Measurements from ENCODE around the gene TTC7B.

The TTC7B gene

DNA sequence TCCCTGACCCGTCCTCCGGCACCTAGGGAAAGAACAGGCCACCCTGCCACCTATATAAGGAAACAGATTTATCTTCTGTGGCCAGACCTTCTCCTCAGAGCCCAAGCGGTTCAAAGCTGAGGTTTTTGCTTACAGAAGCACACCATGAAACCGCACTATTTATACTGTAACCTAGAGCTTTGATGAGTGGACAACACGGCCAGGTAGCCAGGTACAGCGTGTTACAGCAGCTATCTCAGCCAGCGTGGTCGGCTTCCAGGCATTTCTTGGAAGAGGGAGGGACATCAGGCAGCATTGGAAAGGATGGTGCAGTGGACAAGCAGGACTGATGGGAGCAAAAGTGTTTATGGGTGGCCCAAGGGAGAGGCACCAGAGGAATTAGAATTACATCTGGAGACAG, 34.4 kb downstream of the TTC7B start:
- TF ChIP-seq POLR2AphosphoS5 (IDR thresholded peaks at IDR 0.05; ENCODE audit: low read depth, low read length) (no peak), TAF1 (IDR thresholded peaks at IDR 0.05; ENCODE audit: borderline replicate concordance, low read depth, low read length) (no peak), POLR2A (IDR thresholded peaks at IDR 0.05; ENCODE audit: low read depth, low read length) (no peak)
- FAIRE-seq, result no peak
- DNase-seq (ENCODE audit: insufficient read length), result no peak

DNA sequence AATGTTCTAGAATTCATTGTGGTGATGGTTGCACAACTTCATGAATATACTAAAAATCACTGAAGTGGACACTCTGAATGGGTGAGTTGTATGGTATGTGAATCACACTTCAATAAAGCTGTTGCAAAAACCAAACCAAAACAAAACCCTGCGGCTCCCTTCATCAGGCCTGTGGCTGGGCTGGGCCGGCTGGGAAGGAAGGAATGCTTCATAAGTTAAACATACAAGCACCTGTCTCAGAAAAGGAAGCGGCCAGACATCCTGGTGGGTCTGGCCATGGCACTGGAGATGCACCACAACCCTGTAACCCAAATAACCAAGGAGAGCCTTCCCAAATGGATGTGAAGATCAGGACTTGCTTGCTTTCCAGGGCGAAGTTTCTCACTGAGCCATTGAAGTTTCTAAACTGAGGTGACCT, 34.9 kb downstream of the TTC7B start:
- DNase-seq (ENCODE audit: insufficient read length), result no peak
- no peak for FAIRE-seq

DNA sequence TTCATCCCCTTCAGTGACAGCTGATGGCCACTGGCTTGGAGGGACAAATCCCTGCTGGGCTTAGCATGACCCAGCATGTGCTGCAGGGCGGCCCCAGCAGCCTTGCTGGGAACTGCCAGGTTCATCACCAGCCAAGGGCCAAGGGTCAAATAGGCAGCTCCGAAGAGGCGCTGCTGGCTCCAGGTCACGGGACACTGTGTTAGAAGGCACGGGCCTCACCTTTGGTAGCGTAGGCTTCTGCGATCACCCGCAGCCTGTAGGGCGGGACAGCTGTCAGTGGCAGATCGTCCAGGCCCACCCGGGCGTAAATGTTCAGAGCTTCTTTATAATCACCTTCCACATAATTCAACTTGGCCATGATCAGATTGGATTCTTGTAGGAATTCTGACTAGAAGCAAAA, 35.7 kb downstream of the TTC7B start:
- no peak for FAIRE-seq
- no peak for DNase-seq (ENCODE audit: insufficient read length)
- TF ChIP-seq POLR2A (IDR thresholded peaks at IDR 0.05; ENCODE audit: low read depth, low read length) (no peak), POLR2AphosphoS5 (IDR thresholded peaks at IDR 0.05; ENCODE audit: low read depth, low read length) (no peak), TAF1 (IDR thresholded peaks at IDR 0.05; ENCODE audit: borderline replicate concordance, low read depth, low read length) (no peak)

More for the DNA sequence above, 34.9 kb downstream of the TTC7B start:
- no peak for TF ChIP-seq TAF1 (IDR thresholded peaks at IDR 0.05; ENCODE audit: borderline replicate concordance, low read depth, low read length)
- no peak for TF ChIP-seq POLR2A (IDR thresholded peaks at IDR 0.05; ENCODE audit: low read depth, low read length)
- no peak for TF ChIP-seq POLR2AphosphoS5 (IDR thresholded peaks at IDR 0.05; ENCODE audit: low read depth, low read length)

GRCh38 chr14:90778571-90779255, 37.5 kb downstream of the TTC7B start:
- DNase-seq (ENCODE audit: insufficient read length), result no peak
- no peak for TF ChIP-seq TAF1 (IDR thresholded peaks at IDR 0.05; ENCODE audit: borderline replicate concordance, low read depth, low read length)
- TF ChIP-seq POLR2A (IDR thresholded peaks at IDR 0.05; ENCODE audit: low read depth, low read length), result no peak
- no peak for TF ChIP-seq POLR2AphosphoS5 (IDR thresholded peaks at IDR 0.05; ENCODE audit: low read depth, low read length)
- FAIRE-seq, result no peak

DNA sequence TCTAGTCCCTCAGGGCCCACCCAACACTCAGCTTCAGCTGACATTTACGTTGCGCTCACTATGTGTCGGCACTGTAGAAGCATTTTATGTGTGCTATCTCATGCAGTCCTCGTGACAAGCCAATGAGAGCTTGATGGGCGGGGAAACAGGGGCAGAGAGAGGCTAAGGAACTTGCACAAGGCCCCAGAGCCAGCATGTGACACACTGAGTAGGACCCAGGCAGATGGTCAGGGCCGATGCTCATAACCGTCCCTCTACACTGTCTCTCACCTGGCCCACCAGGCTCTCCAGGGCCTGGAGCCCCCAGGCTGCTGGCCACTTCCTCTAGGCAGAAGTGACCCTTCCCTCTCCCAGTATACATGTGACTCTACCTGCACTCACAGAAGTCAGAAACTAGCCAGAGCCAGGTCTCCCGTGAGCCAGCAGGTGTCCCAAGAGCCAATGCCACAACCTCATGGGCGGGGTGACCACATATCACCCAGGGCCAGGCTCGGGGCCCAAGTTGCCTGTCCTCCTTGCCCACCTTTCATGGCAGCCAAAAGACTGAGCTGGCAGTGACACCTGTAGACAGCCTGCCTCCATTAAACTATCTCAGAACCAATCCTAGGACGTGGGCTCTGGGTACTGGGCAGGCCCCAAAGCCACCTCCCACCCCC, 38.3 kb downstream of the TTC7B start:
- FAIRE-seq, result no peak
- no peak for DNase-seq (ENCODE audit: insufficient read length)
- TF ChIP-seq POLR2AphosphoS5 (IDR thresholded peaks at IDR 0.05; ENCODE audit: low read depth, low read length), result no peak
- TF ChIP-seq TAF1 (IDR thresholded peaks at IDR 0.05; ENCODE audit: borderline replicate concordance, low read depth, low read length), result no peak

GRCh38 chr14:90777358-90777757, 38.9 kb downstream of the TTC7B start:
- DNase-seq (ENCODE audit: insufficient read length) (no peak), FAIRE-seq (no peak)
- no peak for TF ChIP-seq POLR2A (IDR thresholded peaks at IDR 0.05; ENCODE audit: low read depth, low read length)
- no peak for TF ChIP-seq POLR2AphosphoS5 (IDR thresholded peaks at IDR 0.05; ENCODE audit: low read depth, low read length)
- TF ChIP-seq TAF1 (IDR thresholded peaks at IDR 0.05; ENCODE audit: borderline replicate concordance, low read depth, low read length), result no peak

GRCh38 chr14:90775441-90775840, 40.8 kb downstream of the TTC7B start:
- TF ChIP-seq POLR2A (IDR thresholded peaks at IDR 0.05; ENCODE audit: low read depth, low read length) (no peak), TAF1 (IDR thresholded peaks at IDR 0.05; ENCODE audit: borderline replicate concordance, low read depth, low read length) (no peak), POLR2AphosphoS5 (IDR thresholded peaks at IDR 0.05; ENCODE audit: low read depth, low read length) (no peak)
- no peak for DNase-seq (ENCODE audit: insufficient read length)
- FAIRE-seq, result no peak

DNA sequence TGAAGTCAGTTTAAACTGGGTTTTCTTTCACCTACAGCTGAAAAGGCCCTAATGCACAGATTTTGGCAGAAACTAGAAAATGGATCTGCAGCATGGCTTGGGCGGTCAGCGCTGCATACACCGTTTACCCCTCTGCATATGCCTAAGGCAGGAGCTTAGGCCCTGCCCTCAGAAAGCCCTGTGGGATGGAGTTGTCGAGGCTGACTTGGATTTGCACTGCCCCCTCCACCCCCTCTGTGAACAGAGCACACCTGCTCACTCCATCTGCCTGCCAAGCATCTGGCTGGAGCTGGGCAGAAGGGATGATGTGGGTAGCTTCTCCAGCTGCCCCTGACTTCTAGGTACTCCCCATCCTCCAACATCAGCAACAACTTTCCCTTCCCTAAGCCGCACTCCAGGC, 41.9 kb downstream of the TTC7B start:
- FAIRE-seq, result no peak
- DNase-seq (ENCODE audit: insufficient read length), result no peak
- TF ChIP-seq TAF1 (IDR thresholded peaks at IDR 0.05; ENCODE audit: borderline replicate concordance, low read depth, low read length) (no peak), POLR2AphosphoS5 (IDR thresholded peaks at IDR 0.05; ENCODE audit: low read depth, low read length) (no peak), POLR2A (IDR thresholded peaks at IDR 0.05; ENCODE audit: low read depth, low read length) (no peak)

GRCh38 chr14:90773705-90774104, 42.5 kb downstream of the TTC7B start:
- TF ChIP-seq TAF1 (IDR thresholded peaks at IDR 0.05; ENCODE audit: borderline replicate concordance, low read depth, low read length), result no peak
- TF ChIP-seq POLR2A (IDR thresholded peaks at IDR 0.05; ENCODE audit: low read depth, low read length), result no peak
- TF ChIP-seq POLR2AphosphoS5 (IDR thresholded peaks at IDR 0.05; ENCODE audit: low read depth, low read length), result no peak
- DNase-seq (ENCODE audit: insufficient read length), result no peak
- FAIRE-seq, result no peak

- TF ChIP-seq TAF1 (IDR thresholded peaks at IDR 0.05; ENCODE audit: borderline replicate concordance, low read depth, low read length) (no peak), POLR2A (IDR thresholded peaks at IDR 0.05; ENCODE audit: low read depth, low read length) (no peak)
- DNase-seq (ENCODE audit: insufficient read length) (no peak), FAIRE-seq (no peak)
These were observed 43.1 kb downstream of the TTC7B start for GRCh38 chr14:90773196-90773486.

DNA sequence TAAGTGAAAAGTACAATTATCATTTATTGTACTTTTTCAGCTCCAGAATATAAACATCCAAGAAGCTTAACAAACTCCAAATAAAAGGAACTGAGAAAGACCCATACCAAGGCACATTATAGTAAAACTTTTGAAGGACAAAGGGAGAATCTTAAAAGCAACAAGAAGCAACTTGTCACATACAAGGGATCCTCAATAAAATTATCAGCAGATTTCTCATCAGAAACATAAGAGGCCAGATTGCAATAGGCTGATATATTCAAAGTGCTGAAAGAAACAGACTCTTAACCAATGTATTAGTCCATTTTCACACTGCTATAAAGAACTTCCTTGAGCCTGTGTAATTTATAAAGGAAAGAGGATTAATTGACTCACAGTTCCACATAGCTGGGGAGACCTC, 48.3 kb downstream of the TTC7B start:
- no peak for TF ChIP-seq POLR2AphosphoS5 (IDR thresholded peaks at IDR 0.05; ENCODE audit: low read depth, low read length)
- TF ChIP-seq TAF1 (IDR thresholded peaks at IDR 0.05; ENCODE audit: borderline replicate concordance, low read depth, low read length), result no peak
- no peak for TF ChIP-seq POLR2A (IDR thresholded peaks at IDR 0.05; ENCODE audit: low read depth, low read length)
- no peak for FAIRE-seq
- DNase-seq (ENCODE audit: insufficient read length), result no peak

DNA sequence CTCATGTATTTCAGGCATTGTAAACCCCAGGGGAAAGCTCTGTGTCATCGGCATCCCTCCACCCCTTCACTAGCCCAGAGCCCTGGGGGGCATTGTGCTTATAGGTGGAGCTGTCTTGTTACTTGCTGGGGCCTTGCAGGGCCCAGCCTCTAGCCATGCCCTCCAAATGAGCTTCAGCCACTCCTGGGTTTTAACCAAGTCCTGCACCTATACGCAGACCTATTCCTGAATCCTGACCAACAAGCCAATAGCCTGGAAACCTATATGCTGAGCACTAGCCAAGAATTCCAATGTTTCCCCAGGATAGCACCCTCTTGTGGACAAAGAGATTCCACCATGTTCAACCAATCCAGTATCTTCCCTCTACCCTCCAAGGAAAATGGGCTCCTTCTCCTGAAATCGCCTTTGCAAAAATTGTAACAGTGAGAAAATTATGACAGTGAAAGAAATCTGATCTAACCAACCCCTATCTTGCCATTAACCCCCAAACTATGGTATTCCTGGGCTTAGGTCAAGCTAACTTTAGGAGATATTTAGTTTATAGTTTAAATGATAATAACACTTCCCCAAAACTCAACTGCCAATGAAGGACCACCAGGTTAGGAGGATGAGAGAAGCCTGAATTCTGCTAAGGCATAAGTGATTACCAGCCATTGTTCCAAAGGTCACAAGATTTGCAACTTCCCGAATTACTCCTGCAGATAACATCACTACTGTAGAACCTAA, 55.5 kb downstream of the TTC7B start:
- FAIRE-seq (no peak), DNase-seq (ENCODE audit: insufficient read length) (no peak)

More for the DNA sequence above, 55.5 kb downstream of the TTC7B start:
- TF ChIP-seq POLR2AphosphoS5 (IDR thresholded peaks at IDR 0.05; ENCODE audit: low read depth, low read length) (no peak), POLR2A (IDR thresholded peaks at IDR 0.05; ENCODE audit: low read depth, low read length) (no peak), TAF1 (IDR thresholded peaks at IDR 0.05; ENCODE audit: borderline replicate concordance, low read depth, low read length) (no peak)
